ENCODE results near the gene CCER1. TPM values are rescaled to one million over a fixed set of nuclear protein-coding genes. Genes with fewer than 3 reads are reported as not detected.

CCER1 gene, protein sequence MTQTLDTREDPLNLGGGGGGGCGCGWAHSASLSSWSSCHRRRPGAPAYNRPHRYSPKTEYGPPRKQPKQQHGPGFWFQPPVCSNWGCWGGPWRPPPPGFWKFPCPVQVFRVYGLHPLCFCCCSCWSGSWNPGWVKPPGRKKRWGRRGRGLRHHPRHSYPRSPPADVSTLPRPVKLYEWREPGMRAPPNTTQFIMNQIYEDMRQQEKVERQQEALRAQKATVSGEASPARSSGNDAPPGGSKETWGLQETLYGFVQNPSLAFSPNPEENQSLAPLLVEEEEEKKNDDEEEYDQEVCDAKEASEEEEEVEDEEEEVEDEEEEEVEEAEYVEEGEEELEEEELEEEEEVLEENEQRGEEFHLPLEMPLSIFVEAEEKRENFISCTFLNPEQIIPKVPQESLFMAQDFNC
- not detected for total RNA-seq

DNA sequence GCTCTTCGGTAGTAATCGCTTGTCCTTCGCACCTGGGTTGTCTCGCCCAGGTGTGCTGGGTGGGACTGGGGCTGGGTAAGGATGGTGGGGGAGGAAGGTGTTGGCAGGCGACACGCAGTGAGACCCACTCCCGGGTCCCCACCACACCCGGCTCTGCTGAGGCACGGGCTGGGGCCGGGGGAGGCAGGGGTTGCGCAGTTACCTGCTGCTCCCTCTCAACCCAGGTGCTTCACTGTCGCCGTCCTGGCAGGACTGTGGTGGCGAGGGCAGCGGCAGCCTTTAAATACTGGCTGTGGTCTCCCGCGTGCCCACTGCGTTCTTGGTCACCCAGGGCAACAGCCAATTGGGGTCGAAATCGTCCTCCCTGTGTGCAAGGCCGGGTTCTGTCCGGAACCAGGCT, at the start of gene CCER1:
Gene CCER1 (minus strand): TSS at position 256 of the 400 bp plus-strand sequence. CDS start 434 bp downstream, outside the sequence.
- DNase-seq (ENCODE audit: extremely low spot score) = no peak
- no peaks in the 10 kb centered on the region for H3K4me1 ChIP-seq
- no peaks in the 10 kb centered on the region for H3K9me3 ChIP-seq
- H3K27ac ChIP-seq (replicated peaks in 1 of 4) = no peak within 1 kb of the TSS
- no peaks in the 10 kb centered on the region for H3K27me3 ChIP-seq
- intact Hi-C loops (cut with DNase I) = no loop called here
- H3K36me3 ChIP-seq = no peaks in the 10 kb centered on the region
- no peak for TF ChIP-seq EP300 (IDR thresholded peaks at IDR 0.05)
- no peak for TF ChIP-seq POLR2AphosphoS5 (IDR thresholded peaks at IDR 0.05)
- no peak for TF ChIP-seq POLR2A (IDR thresholded peaks at IDR 0.05; ENCODE audit: low read depth)
- TF ChIP-seq CTCF (IDR thresholded peaks at IDR 0.05) = no peak
- 90% methylated on average over 20 of the region's 22 CpGs for WGBS
- no peak within 1 kb of the TSS for H3K4me3 ChIP-seq

- no peak overlapping the region for H3K4me3 ChIP-seq
Measured at GRCh38 chr12:91003737-91004136, 48.8 kb upstream of the CCER1 start.

DNA sequence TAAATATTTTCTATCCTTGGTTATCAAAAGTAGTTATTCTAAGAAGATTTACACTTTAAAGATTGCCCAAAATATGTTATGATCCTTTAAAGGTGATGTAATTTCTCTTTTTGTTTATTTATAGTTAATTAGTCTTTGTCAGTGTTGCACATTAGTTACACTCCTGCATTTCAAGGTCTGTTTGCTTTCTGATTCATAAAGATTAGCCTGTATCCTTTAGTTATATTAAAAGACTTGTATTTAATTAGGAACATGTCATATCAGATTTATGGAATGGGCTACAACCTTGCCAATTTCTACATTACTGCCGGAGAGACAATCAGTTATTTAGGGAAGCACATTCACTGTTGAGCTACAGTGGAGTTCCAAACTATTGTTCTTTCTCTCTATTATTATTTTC, 46.3 kb upstream of the CCER1 start:
- no peak for DNase-seq (ENCODE audit: extremely low spot score)
- WGBS = 35% methylated on average over 1 of the region's 1 CpG
- no peaks in the 10 kb centered on the region for H3K9me3 ChIP-seq
- no peaks in the 10 kb centered on the region for H3K27me3 ChIP-seq
- no peak overlapping the region for H3K27ac ChIP-seq (replicated peaks in 1 of 4)
- no peaks in the 10 kb centered on the region for H3K36me3 ChIP-seq
- H3K4me1 ChIP-seq = no peaks in the 10 kb centered on the region
- H3K4me3 ChIP-seq = no peak overlapping the region
- intact Hi-C loops (cut with DNase I) = no loop called here
- TF ChIP-seq POLR2A (IDR thresholded peaks at IDR 0.05; ENCODE audit: low read depth) = no peak
- TF ChIP-seq CTCF (IDR thresholded peaks at IDR 0.05) = no peak
- no peak for TF ChIP-seq POLR2AphosphoS5 (IDR thresholded peaks at IDR 0.05)
- no peak for TF ChIP-seq EP300 (IDR thresholded peaks at IDR 0.05)

More at GRCh38 chr12:91003737-91004136, 48.8 kb upstream of the CCER1 start:
- no peak for TF ChIP-seq POLR2AphosphoS5 (IDR thresholded peaks at IDR 0.05)
- no peak for TF ChIP-seq EP300 (IDR thresholded peaks at IDR 0.05)
- no peak for TF ChIP-seq POLR2A (IDR thresholded peaks at IDR 0.05; ENCODE audit: low read depth)
- no peak for TF ChIP-seq CTCF (IDR thresholded peaks at IDR 0.05)
- H3K27ac ChIP-seq (replicated peaks in 1 of 4) = no peak overlapping the region
- intact Hi-C loops (cut with DNase I) = no loop called here
- no peaks in the 10 kb centered on the region for H3K36me3 ChIP-seq
- H3K9me3 ChIP-seq = no peaks in the 10 kb centered on the region
- no peaks in the 10 kb centered on the region for H3K27me3 ChIP-seq
- no peaks in the 10 kb centered on the region for H3K4me1 ChIP-seq
- no peak for DNase-seq (ENCODE audit: extremely low spot score)

DNA sequence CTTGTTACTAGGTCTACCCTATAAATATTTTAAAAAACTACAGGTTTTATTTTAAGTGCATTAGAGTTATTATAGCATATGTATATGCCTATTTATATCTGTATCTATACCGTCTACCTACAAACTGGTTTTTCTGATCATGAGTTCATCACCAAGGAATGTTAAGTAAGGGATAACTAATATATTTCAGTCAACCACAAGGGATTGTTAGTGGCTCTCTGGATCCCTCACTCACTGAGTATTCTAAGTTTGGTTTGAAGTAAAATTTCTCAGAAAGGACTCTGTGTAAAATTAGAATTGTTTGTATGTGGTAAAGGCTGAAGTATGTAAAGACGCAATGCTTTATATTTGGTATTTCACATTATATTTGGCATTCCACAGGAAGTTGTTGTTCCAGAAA, 45.0 kb upstream of the CCER1 start:
- DNase-seq (ENCODE audit: extremely low spot score) = no peak
- TF ChIP-seq POLR2A (IDR thresholded peaks at IDR 0.05; ENCODE audit: low read depth) = no peak
- no peak for TF ChIP-seq EP300 (IDR thresholded peaks at IDR 0.05)
- no peak for TF ChIP-seq CTCF (IDR thresholded peaks at IDR 0.05)
- no peak for TF ChIP-seq POLR2AphosphoS5 (IDR thresholded peaks at IDR 0.05)
- Histone ChIP-seq H3K27me3 (no peaks in the 10 kb centered on the region), H3K36me3 (no peaks in the 10 kb centered on the region), H3K4me3 (no peak overlapping the region), H3K4me1 (no peaks in the 10 kb centered on the region), H3K9me3 (no peaks in the 10 kb centered on the region), H3K27ac (replicated peaks in 1 of 4) (no peak overlapping the region)
- WGBS = 95% methylated on average over 2 of the region's 2 CpGs
- intact Hi-C loops (cut with DNase I) = no loop called here

All from esophagus muscularis mucosa (tissue), 4 donors.